Loucy (cell line): Measurements from ENCODE around the gene PHF21B.

Experiments used
- H2AFZ ChIP-seq: fragments of 200-600 bp; sonication (generic); 2 replicates; pipeline ENCODE4 v1.6.0; 2016; ENCODE audit warnings: antibody characterized with exemption, mild to moderate bottlenecking, low read length, moderate library complexity
- H3F3A ChIP-seq: fragments of 200-600 bp; 2 replicates; pipeline ENCODE4 v1.6.0; 2016; ENCODE audit warnings: antibody characterized with exemption, low read depth, mild to moderate bottlenecking
- H3K27me3 ChIP-seq: fragments of 200-600 bp; sonication (generic); 2 replicates; pipeline ENCODE4 v1.6.1; 2014; ENCODE audit warnings: low read length, mild to moderate bottlenecking; ENCODE audit not compliant: insufficient read depth, poor library complexity, severe bottlenecking
- H3K36me3 ChIP-seq: fragments of 200-600 bp; sonication (generic); 2 replicates; pipeline ENCODE4 v1.6.1; 2016; ENCODE audit warnings: low read length; ENCODE audit not compliant: insufficient read depth
- H3K4me1 ChIP-seq: fragments of 200-600 bp; sonication (generic); 2 replicates; pipeline ENCODE4 v1.5.1; 2014; ENCODE audit warnings: low read length, mild to moderate bottlenecking; ENCODE audit not compliant: insufficient read depth, poor library complexity, severe bottlenecking
- H3K4me2 ChIP-seq: fragments of 200-600 bp; sonication (generic); 2 replicates; pipeline ENCODE4 v1.6.0; 2014; ENCODE audit warnings: antibody characterized with exemption, low read length, low read depth, mild to moderate bottlenecking; ENCODE audit not compliant: poor library complexity, severe bottlenecking
- H3K4me3 ChIP-seq: fragments of 200-600 bp; sonication (generic); 2 replicates; pipeline ENCODE4 v1.5.1; 2014; ENCODE audit warnings: low read length, mild to moderate bottlenecking, mixed read lengths; ENCODE audit not compliant: poor library complexity, severe bottlenecking
- H3K79me2 ChIP-seq: fragments of 200-600 bp; sonication (generic); 2 replicates; pipeline ENCODE4 v1.6.1; 2014; ENCODE audit warnings: low read length; ENCODE audit not compliant: insufficient read depth
- H3K9ac ChIP-seq: fragments of 200-600 bp; sonication (generic); 2 replicates; pipeline ENCODE4 v1.6.0; 2014; ENCODE audit warnings: mild to moderate bottlenecking, low read depth, low read length, moderate library complexity; ENCODE audit not compliant: poor library complexity, severe bottlenecking
- H3K9me2 ChIP-seq: fragments of 200-600 bp; sonication (generic); replicated peaks from 2 replicates; pipeline ENCODE4 v1.6.1; 2016; ENCODE audit warnings: low read depth, low read length, mixed read lengths
- H3K9me3 ChIP-seq: fragments of 200-600 bp; sonication (generic); 2 replicates; pipeline ENCODE4 v1.6.1; 2014; ENCODE audit warnings: mild to moderate bottlenecking, antibody characterized with exemption, low read length, low read depth; ENCODE audit not compliant: insufficient read depth
- H4K20me1 ChIP-seq: fragments of 200-600 bp; sonication (generic); 2 replicates; pipeline ENCODE4 v1.6.0; 2014; ENCODE audit warnings: antibody characterized with exemption, low read length, mild to moderate bottlenecking; ENCODE audit not compliant: insufficient read depth, poor library complexity, severe bottlenecking
- EZH2phosphoT487 ChIP-seq: fragments of 200-600 bp; IDR thresholded peaks from 2 replicates; pipeline ENCODE4 v1.6.1; 2018; ENCODE audit warnings: antibody characterized with exemption, mild to moderate bottlenecking, moderate library complexity, borderline replicate concordance
- TF ChIP-seq, protein P1 (sequence below): fragments of 200-600 bp; sonication (generic); conservative IDR thresholded peaks from 2 replicates; pipeline ENCODE4 v1.5.1; 2014; ENCODE audit warnings: mild to moderate bottlenecking, antibody characterized with exemption, low read length

The PHF21B gene

DNA sequence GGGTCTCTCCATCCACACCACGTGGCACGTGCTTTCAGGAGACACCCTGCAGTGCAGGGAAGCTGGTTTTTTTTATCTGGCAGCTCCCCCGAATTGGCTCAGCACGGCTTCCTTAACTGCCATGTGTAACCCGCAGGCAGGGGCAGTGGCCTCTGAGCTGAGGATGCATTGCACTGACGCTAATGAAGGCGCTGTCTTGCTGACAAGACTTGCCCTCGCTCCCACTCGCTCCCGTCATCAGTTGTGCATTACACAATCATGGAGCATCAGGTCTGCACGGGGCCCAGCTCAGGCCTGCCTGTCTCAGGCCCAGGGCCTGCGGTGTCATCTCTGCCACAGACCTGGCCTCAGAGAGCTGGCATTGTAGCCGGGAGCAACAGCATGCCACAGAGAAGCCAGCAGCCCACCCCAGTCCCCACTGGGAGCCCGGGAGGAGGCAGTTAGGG, 161.5 kb downstream of the PHF21B start:
- H3K79me2 ChIP-seq = no peaks in the 10 kb centered on the region
- no peaks in the 10 kb centered on the region for H3K36me3 ChIP-seq
- H2AFZ ChIP-seq = no peak overlapping the region
- no peaks in the 10 kb centered on the region for H3K27me3 ChIP-seq
- H3K4me1 ChIP-seq = no peaks in the 10 kb centered on the region
- H4K20me1 ChIP-seq = no peaks in the 10 kb centered on the region
- H3K4me2 ChIP-seq = no peak overlapping the region
- no peaks in the 10 kb centered on the region for H3F3A ChIP-seq
- no peaks in the 10 kb centered on the region for H3K9me3 ChIP-seq
- no peak for TF ChIP-seq EZH2phosphoT487
- TF ChIP-seq, protein P1, sequence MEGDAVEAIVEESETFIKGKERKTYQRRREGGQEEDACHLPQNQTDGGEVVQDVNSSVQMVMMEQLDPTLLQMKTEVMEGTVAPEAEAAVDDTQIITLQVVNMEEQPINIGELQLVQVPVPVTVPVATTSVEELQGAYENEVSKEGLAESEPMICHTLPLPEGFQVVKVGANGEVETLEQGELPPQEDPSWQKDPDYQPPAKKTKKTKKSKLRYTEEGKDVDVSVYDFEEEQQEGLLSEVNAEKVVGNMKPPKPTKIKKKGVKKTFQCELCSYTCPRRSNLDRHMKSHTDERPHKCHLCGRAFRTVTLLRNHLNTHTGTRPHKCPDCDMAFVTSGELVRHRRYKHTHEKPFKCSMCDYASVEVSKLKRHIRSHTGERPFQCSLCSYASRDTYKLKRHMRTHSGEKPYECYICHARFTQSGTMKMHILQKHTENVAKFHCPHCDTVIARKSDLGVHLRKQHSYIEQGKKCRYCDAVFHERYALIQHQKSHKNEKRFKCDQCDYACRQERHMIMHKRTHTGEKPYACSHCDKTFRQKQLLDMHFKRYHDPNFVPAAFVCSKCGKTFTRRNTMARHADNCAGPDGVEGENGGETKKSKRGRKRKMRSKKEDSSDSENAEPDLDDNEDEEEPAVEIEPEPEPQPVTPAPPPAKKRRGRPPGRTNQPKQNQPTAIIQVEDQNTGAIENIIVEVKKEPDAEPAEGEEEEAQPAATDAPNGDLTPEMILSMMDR = no peak
- H3K9ac ChIP-seq = no peak overlapping the region
- H3K9me2 ChIP-seq = no peaks in the 10 kb centered on the region
- no peak overlapping the region for H3K4me3 ChIP-seq

DNA sequence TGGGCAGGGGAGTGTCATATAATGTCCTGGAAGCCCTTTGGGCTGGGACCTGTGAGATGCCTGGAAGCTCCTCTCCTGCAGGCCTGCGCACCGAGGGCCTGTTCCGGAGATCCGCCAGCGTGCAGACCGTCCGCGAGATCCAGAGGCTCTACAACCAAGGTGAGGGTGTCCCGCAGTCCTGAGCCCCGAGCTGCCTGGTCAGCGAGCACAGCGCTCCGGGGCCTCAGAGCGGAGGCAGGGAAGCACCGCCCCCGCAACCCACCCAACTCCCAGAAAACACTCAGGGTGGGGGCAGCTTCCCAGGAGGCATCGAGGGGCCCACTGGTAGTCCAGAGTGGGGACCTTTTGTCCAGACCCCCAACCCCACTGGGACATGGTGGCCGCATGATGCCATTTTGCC, 161.9 kb downstream of the PHF21B start:
- no peaks in the 10 kb centered on the region for H3K27me3 ChIP-seq
- H3F3A ChIP-seq = no peaks in the 10 kb centered on the region
- H3K9ac ChIP-seq = no peak overlapping the region

DNA sequence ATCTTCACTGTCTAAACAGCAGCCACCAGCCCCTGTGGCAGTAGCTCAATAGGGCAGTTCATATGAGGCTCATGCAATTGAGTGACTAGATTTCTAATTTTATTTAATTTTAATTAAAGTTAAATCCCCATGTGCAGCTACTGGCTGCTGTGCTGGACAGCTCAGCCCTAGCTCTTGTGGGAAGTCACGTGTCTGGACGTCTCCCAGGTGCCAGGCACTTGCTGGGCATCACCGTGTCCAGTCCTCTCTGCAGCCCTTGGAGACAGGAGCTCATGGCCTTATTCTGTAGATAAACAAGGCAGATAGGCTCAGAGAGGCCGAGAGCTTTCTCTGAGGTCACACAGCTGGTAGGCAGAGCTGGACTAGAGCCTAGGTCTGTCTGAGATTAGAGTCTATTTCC, 162.4 kb downstream of the PHF21B start:
- Histone ChIP-seq H3F3A (no peaks in the 10 kb centered on the region), H3K79me2 (no peaks in the 10 kb centered on the region), H3K4me1 (no peaks in the 10 kb centered on the region), H3K9me3 (no peaks in the 10 kb centered on the region), H3K4me2 (no peak overlapping the region), H4K20me1 (no peaks in the 10 kb centered on the region), H2AFZ (no peak overlapping the region), H3K4me3 (no peak overlapping the region), H3K36me3 (no peaks in the 10 kb centered on the region), H3K9ac (no peak overlapping the region), H3K9me2 (no peaks in the 10 kb centered on the region), H3K27me3 (no peaks in the 10 kb centered on the region)
- TF ChIP-seq, protein P1 = no peak

More for the DNA sequence above, 161.9 kb downstream of the PHF21B start:
- Histone ChIP-seq H3K4me3 (no peak overlapping the region), H4K20me1 (no peaks in the 10 kb centered on the region), H3K36me3 (no peaks in the 10 kb centered on the region), H3K9me2 (no peaks in the 10 kb centered on the region), H3K79me2 (no peaks in the 10 kb centered on the region), H2AFZ (no peak overlapping the region), H3K4me2 (no peak overlapping the region), H3K4me1 (no peaks in the 10 kb centered on the region), H3K9me3 (no peaks in the 10 kb centered on the region)
- TF ChIP-seq, protein P1 = no peak
- TF ChIP-seq EZH2phosphoT487 = no peak
